ENCODE measurements around the gene RPGR. TPM values are rescaled to one million over a fixed set of nuclear protein-coding genes. Genes with fewer than 3 reads are reported as not detected.

The RPGR gene
- polyA plus RNA-seq, 1 donor from 2014 or later, result 6.5 TPM

DNA sequence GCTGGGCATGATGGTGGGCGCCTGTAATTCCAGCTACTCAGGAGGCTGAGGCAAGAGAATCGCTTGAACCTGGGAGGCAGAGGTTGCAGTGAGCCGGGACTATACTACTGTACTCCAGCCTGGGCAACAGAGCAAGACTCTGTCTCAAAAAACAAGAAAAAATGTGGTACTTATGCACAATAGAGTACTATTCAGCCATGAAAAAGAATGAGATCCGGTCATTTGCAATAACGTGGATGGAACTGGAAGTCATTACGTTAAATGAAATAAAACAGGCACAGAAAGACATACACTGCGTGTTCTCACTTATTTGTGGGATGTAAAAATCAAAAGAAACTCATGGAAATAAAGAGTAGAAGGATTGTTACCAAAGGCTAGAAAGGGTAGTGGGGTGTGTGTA, 12.1 kb downstream of the RPGR start:
- no peaks in the 10 kb centered on the region for H3K27me3 ChIP-seq (ENCODE audit: insufficient read depth, low read depth, low read length)

DNA sequence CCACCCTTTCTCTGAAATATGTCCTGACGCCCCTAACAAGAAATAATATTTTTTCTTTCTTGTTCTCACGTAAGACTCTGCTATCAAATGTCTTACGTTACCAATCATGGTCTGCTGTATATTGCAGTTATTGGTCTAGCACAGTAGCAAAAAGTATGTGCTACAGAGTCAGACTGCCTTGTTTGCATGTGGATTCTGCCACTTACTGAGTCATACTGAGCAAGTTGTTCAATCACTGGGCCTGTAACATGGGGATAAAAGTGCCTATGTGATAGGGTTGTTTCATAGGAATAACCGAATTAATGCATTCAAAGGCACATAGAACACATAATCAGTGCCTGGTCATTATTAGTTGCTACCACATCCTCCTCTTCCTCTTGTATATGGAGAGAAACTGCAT, 14.1 kb downstream of the RPGR start:
- Histone ChIP-seq H4K20me1 (ENCODE audit: insufficient read depth) (no peaks in the 10 kb centered on the region), H3K9me2 (ENCODE audit: insufficient read depth, low read length) (no peaks in the 10 kb centered on the region), H3K79me2 (replicated peaks; ENCODE audit: insufficient read depth, low read length) (no peaks in the 10 kb centered on the region), H2AFZ (ENCODE audit: low read depth, low read length) (no peak overlapping the region), H3F3A (ENCODE audit: insufficient read depth, low read length, poor library complexity, severe bottlenecking) (no peaks in the 10 kb centered on the region), H3K9ac (ENCODE audit: low read length) (no peak overlapping the region), H3K4me3 (ENCODE audit: low read length) (no peak overlapping the region), H3K27me3 (ENCODE audit: insufficient read depth, low read depth, low read length) (no peaks in the 10 kb centered on the region), H3K36me3 (ENCODE audit: insufficient read depth, low read length) (no peaks in the 10 kb centered on the region), H3K4me2 (ENCODE audit: low read length) (no peak overlapping the region), H3K9me3 (ENCODE audit: low read length) (no peaks in the 10 kb centered on the region), H3K27ac (ENCODE audit: low read length) (no peak overlapping the region)
- TF ChIP-seq SMC3 (conservative IDR thresholded peaks at IDR 0.05; ENCODE audit: poor library complexity) (no peak), TAF1 (IDR thresholded peaks at IDR 0.05; ENCODE audit: low read depth) (no peak)
- TF ChIP-seq, protein P1, sequence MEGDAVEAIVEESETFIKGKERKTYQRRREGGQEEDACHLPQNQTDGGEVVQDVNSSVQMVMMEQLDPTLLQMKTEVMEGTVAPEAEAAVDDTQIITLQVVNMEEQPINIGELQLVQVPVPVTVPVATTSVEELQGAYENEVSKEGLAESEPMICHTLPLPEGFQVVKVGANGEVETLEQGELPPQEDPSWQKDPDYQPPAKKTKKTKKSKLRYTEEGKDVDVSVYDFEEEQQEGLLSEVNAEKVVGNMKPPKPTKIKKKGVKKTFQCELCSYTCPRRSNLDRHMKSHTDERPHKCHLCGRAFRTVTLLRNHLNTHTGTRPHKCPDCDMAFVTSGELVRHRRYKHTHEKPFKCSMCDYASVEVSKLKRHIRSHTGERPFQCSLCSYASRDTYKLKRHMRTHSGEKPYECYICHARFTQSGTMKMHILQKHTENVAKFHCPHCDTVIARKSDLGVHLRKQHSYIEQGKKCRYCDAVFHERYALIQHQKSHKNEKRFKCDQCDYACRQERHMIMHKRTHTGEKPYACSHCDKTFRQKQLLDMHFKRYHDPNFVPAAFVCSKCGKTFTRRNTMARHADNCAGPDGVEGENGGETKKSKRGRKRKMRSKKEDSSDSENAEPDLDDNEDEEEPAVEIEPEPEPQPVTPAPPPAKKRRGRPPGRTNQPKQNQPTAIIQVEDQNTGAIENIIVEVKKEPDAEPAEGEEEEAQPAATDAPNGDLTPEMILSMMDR (IDR thresholded peaks at IDR 0.05; ENCODE audit: poor library complexity, severe bottlenecking), result no peak

More for the DNA sequence above, 12.1 kb downstream of the RPGR start:
- Histone ChIP-seq H3K4me3 (ENCODE audit: low read length) (no peak overlapping the region), H3K4me2 (ENCODE audit: low read length) (no peak overlapping the region), H2AFZ (ENCODE audit: low read depth, low read length) (no peak overlapping the region), H3F3A (ENCODE audit: insufficient read depth, low read length, poor library complexity, severe bottlenecking) (no peaks in the 10 kb centered on the region), H3K36me3 (ENCODE audit: insufficient read depth, low read length) (no peaks in the 10 kb centered on the region), H3K9me2 (ENCODE audit: insufficient read depth, low read length) (no peaks in the 10 kb centered on the region), H3K9me3 (ENCODE audit: low read length) (no peaks in the 10 kb centered on the region), H3K9ac (ENCODE audit: low read length) (no peak overlapping the region), H4K20me1 (ENCODE audit: insufficient read depth) (no peaks in the 10 kb centered on the region), H3K27ac (ENCODE audit: low read length) (no peak overlapping the region), H3K79me2 (replicated peaks; ENCODE audit: insufficient read depth, low read length) (no peaks in the 10 kb centered on the region)
- TF ChIP-seq, protein P2, sequence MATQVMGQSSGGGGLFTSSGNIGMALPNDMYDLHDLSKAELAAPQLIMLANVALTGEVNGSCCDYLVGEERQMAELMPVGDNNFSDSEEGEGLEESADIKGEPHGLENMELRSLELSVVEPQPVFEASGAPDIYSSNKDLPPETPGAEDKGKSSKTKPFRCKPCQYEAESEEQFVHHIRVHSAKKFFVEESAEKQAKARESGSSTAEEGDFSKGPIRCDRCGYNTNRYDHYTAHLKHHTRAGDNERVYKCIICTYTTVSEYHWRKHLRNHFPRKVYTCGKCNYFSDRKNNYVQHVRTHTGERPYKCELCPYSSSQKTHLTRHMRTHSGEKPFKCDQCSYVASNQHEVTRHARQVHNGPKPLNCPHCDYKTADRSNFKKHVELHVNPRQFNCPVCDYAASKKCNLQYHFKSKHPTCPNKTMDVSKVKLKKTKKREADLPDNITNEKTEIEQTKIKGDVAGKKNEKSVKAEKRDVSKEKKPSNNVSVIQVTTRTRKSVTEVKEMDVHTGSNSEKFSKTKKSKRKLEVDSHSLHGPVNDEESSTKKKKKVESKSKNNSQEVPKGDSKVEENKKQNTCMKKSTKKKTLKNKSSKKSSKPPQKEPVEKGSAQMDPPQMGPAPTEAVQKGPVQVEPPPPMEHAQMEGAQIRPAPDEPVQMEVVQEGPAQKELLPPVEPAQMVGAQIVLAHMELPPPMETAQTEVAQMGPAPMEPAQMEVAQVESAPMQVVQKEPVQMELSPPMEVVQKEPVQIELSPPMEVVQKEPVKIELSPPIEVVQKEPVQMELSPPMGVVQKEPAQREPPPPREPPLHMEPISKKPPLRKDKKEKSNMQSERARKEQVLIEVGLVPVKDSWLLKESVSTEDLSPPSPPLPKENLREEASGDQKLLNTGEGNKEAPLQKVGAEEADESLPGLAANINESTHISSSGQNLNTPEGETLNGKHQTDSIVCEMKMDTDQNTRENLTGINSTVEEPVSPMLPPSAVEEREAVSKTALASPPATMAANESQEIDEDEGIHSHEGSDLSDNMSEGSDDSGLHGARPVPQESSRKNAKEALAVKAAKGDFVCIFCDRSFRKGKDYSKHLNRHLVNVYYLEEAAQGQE (IDR thresholded peaks at IDR 0.05; ENCODE audit: borderline replicate concordance), result no peak
- TF ChIP-seq, protein P1 (IDR thresholded peaks at IDR 0.05; ENCODE audit: poor library complexity, severe bottlenecking), result no peak
- TF ChIP-seq RAD21 (conservative IDR thresholded peaks at IDR 0.05) (no peak), SMC3 (conservative IDR thresholded peaks at IDR 0.05; ENCODE audit: poor library complexity) (no peak), TAF1 (IDR thresholded peaks at IDR 0.05; ENCODE audit: low read depth) (no peak), MXI1 (conservative IDR thresholded peaks at IDR 0.05; ENCODE audit: poor library complexity, severe bottlenecking) (no peak), EZH2 (IDR thresholded peaks at IDR 0.05; ENCODE audit: borderline replicate concordance, insufficient read depth, low read length, poor library complexity, severe bottlenecking) (no peak), POLR2AphosphoS5 (IDR thresholded peaks at IDR 0.05) (no peak), EP300 (conservative IDR thresholded peaks at IDR 0.05; ENCODE audit: poor library complexity, severe bottlenecking) (no peak)

All from neural cell (in vitro differentiated cells).